ENCODE measurements around the gene CCDC47. TPM values are rescaled to one million over a fixed set of nuclear protein-coding genes. Genes with fewer than 3 reads are reported as not detected.

Gene CCDC47
- total and polyA plus RNA-seq, 4 donors: 33.0 to 87.2 (median 62.8) TPM

- H3K27me3 ChIP-seq (ENCODE audit: control insufficient read depth in 4 of 4, insufficient read depth in 4 of 4, low read length in 3 of 4): no peaks in the 10 kb centered on the region
- no peak overlapping the region for H3K9ac ChIP-seq (ENCODE audit: low read depth in 1 of 2, low read length in 2 of 2)
- H3K27ac ChIP-seq (ENCODE audit: low read depth in 1 of 2, low read length in 2 of 2): no peak overlapping the region
- no peaks in the 10 kb centered on the region for H3K9me3 ChIP-seq (ENCODE audit: control insufficient read depth in 4 of 4, low read length in 3 of 4)
- H3K36me3 ChIP-seq (ENCODE audit: control insufficient read depth in 4 of 4, insufficient read depth in 3 of 4, low read depth in 1 of 4, low read length in 3 of 4): peaks cover 8 to 73% (median 55%) of the 10 kb centered on the region in 4 donors
- TF ChIP-seq JUND (IDR thresholded peaks at IDR 0.05) (no peak), NR2F2 (IDR thresholded peaks at IDR 0.05) (no peak), ZBTB33 (IDR thresholded peaks at IDR 0.05) (no peak), CTCF (IDR thresholded peaks at IDR 0.05; ENCODE audit: low read depth, low read length, missing input control) (no peak), FOXA1 (IDR thresholded peaks at IDR 0.05) (no peak), YY1 (IDR thresholded peaks at IDR 0.05) (no peak), HNF4G (IDR thresholded peaks at IDR 0.05) (no peak), GABPA (IDR thresholded peaks at IDR 0.05 in 1 of 2, conservative IDR thresholded peaks at IDR 0.05 in 1 of 2) (no peak), HNF4A (conservative IDR thresholded peaks at IDR 0.05) (no peak), REST (IDR thresholded peaks at IDR 0.05) (no peak), MAX (IDR thresholded peaks at IDR 0.05) (no peak), FOXA2 (IDR thresholded peaks at IDR 0.05) (no peak), ATF3 (IDR thresholded peaks at IDR 0.05) (no peak), RXRA (IDR thresholded peaks at IDR 0.05) (no peak), EGR1 (IDR thresholded peaks at IDR 0.05; ENCODE audit: low read depth in 2 of 2) (no peak), SP1 (IDR thresholded peaks at IDR 0.05) (no peak)
- no peak for DNase-seq (ENCODE audit: low spot score)
- no peak overlapping the region for H3K4me3 ChIP-seq (ENCODE audit: low read depth in 1 of 3, low read length in 3 of 3)
- H3K4me1 ChIP-seq (ENCODE audit: control insufficient read depth in 4 of 4, insufficient read depth in 4 of 4, low read length in 3 of 4): peaks cover 0 to 25% (median 24%) of the 10 kb centered on the region in 4 donors
These were observed 49.1 kb upstream of the CCDC47 start for GRCh38 chr17:63822537-63822936.

- TF ChIP-seq SP1 (IDR thresholded peaks at IDR 0.05) (no peak), ATF3 (IDR thresholded peaks at IDR 0.05) (no peak), MAX (IDR thresholded peaks at IDR 0.05) (no peak), ZBTB33 (IDR thresholded peaks at IDR 0.05) (no peak), TAF1 (conservative IDR thresholded peaks at IDR 0.05) (no peak), FOXA2 (IDR thresholded peaks at IDR 0.05) (no peak), EGR1 (IDR thresholded peaks at IDR 0.05; ENCODE audit: low read depth in 2 of 2) (no peak), HNF4A (conservative IDR thresholded peaks at IDR 0.05) (no peak), YY1 (IDR thresholded peaks at IDR 0.05) (no peak), GABPA (IDR thresholded peaks at IDR 0.05 in 1 of 2, conservative IDR thresholded peaks at IDR 0.05 in 1 of 2) (no peak), JUND (IDR thresholded peaks at IDR 0.05) (no peak), FOXA1 (IDR thresholded peaks at IDR 0.05) (no peak), RXRA (IDR thresholded peaks at IDR 0.05) (no peak)
- no peaks in the 10 kb centered on the region for H3K9me3 ChIP-seq (ENCODE audit: control insufficient read depth in 4 of 4, low read length in 3 of 4)
- H3K4me1 ChIP-seq (ENCODE audit: control insufficient read depth in 4 of 4, insufficient read depth in 4 of 4, low read length in 3 of 4): peaks cover 0 to 25% (median 24%) of the 10 kb centered on the region in 4 donors
- DNase-seq (ENCODE audit: low spot score): no peak
- no peaks in the 10 kb centered on the region for H3K27me3 ChIP-seq (ENCODE audit: control insufficient read depth in 4 of 4, insufficient read depth in 4 of 4, low read length in 3 of 4)
- 84% methylated on average over 6 of the region's 6 CpGs for WGBS
- no peak overlapping the region for H3K9ac ChIP-seq (ENCODE audit: low read depth in 1 of 2, low read length in 2 of 2)
- H3K4me3 ChIP-seq (ENCODE audit: low read depth in 1 of 3, low read length in 3 of 3): no peak overlapping the region
- no peak overlapping the region for H3K27ac ChIP-seq (ENCODE audit: low read depth in 1 of 2, low read length in 2 of 2)
- peaks cover 11 to 81% (median 62%) of the 10 kb centered on the region in 4 donors for H3K36me3 ChIP-seq (ENCODE audit: control insufficient read depth in 4 of 4, insufficient read depth in 3 of 4, low read depth in 1 of 4, low read length in 3 of 4)
These were observed 48.4 kb upstream of the CCDC47 start for GRCh38 chr17:63821804-63822203.

Data from liver (tissue), 9 donors.